HCT116 (cell line): Measurements from ENCODE around the gene ARSG.

Experiments used
- CTCF ChIP-seq, 3 experiments: fragments of 200-600 bp in 1 of 3; sonication (generic) in 1 of 3; IDR thresholded peaks in 2 of 3; conservative IDR thresholded peaks in 1 of 3; 2 replicates each; pipeline ENCODE4 v1.5.1; 2012 to 2017; ENCODE audit warnings: low read depth in 2 of 3, low read length in 2 of 3, antibody characterized with exemption in 1 of 3, borderline replicate concordance in 1 of 3, control low read depth in 1 of 3, mild to moderate bottlenecking in 1 of 3, mixed read lengths in 1 of 3, mixed run types in 1 of 3, moderate library complexity in 1 of 3; ENCODE audit not compliant: insufficient read depth in 1 of 3
- EZH2phosphoT487 ChIP-seq: fragments of 200-600 bp; IDR thresholded peaks from 2 replicates; pipeline ENCODE4 v1.6.1; 2018; ENCODE audit warnings: antibody characterized with exemption, borderline replicate concordance
- POLR2A ChIP-seq: IDR thresholded peaks from 2 replicates; pipeline ENCODE4 v1.7.0; 2011; ENCODE audit warnings: borderline replicate concordance; ENCODE audit not compliant: insufficient read depth, insufficient read length; ENCODE audit errors: extremely low read depth
- POLR2AphosphoS5 ChIP-seq: IDR thresholded peaks from 2 replicates; pipeline ENCODE4 v1.6.1; 2011; ENCODE audit warnings: mild to moderate bottlenecking, low read depth, low read length, moderate library complexity
- REST ChIP-seq: IDR thresholded peaks from 2 replicates; pipeline ENCODE4 v1.6.1; 2012; ENCODE audit warnings: low read depth
- SIN3A ChIP-seq: IDR thresholded peaks from 2 replicates; pipeline ENCODE4 v1.6.1; 2012; ENCODE audit warnings: low read depth
- YY1 ChIP-seq: IDR thresholded peaks from 2 replicates; pipeline ENCODE4 v1.6.1; 2011; ENCODE audit warnings: low read length, low read depth, moderate library complexity, mild to moderate bottlenecking; ENCODE audit not compliant: insufficient replicate concordance; ENCODE audit errors: extremely low read depth
- ZBTB33 ChIP-seq: IDR thresholded peaks from 2 replicates; pipeline ENCODE4 v1.6.1; 2011; ENCODE audit warnings: mild to moderate bottlenecking, low read length, moderate library complexity; ENCODE audit not compliant: insufficient replicate concordance; ENCODE audit errors: extremely low read depth
- ZNF274 ChIP-seq: fragments of 200-500 bp; sonication (Bioruptor generic); IDR thresholded peaks from 2 replicates; pipeline ENCODE4 v1.6.1; 2014; ENCODE audit warnings: mild to moderate bottlenecking, low read depth, low read length, inconsistent platforms

- no peak for TF ChIP-seq SIN3A
- no peak for TF ChIP-seq CTCF (IDR thresholded peaks at IDR 0.05 in 2 of 3, conservative IDR thresholded peaks at IDR 0.05 in 1 of 3; ENCODE audit: borderline replicate concordance in 1 of 3, insufficient read depth in 1 of 3, low read depth in 2 of 3, low read length in 2 of 3)
- no peak for TF ChIP-seq ZNF274
- no peak for TF ChIP-seq POLR2A
- TF ChIP-seq ZBTB33: no peak
- no peak for TF ChIP-seq YY1
- no peak for TF ChIP-seq REST
- TF ChIP-seq POLR2AphosphoS5: no peak
- no peak for TF ChIP-seq EZH2phosphoT487
Measured at GRCh38 chr17:68356949-68357455, 65.7 kb downstream of the ARSG start.
